ENCODE data around the gene NRP1. TPM values are rescaled to one million over a fixed set of nuclear protein-coding genes. Genes with fewer than 3 reads are reported as not detected.

NRP1 gene
- total and polyA plus RNA-seq, 4 donors, result 14.6 to 55.6 (median 37.8) TPM

GRCh38 chr10:33161550-33162247, 172.8 kb downstream of the NRP1 start:
- H3K27me3 ChIP-seq (ENCODE audit: control insufficient read depth in 4 of 4, insufficient read depth in 4 of 4, low read length in 3 of 4), result no peaks in the 10 kb centered on the region
- H3K4me1 ChIP-seq (ENCODE audit: control insufficient read depth in 4 of 4, insufficient read depth in 4 of 4, low read length in 3 of 4), result peaks cover 1 to 14% (median 11%) of the 10 kb centered on the region in 4 donors
- no peaks in the 10 kb centered on the region for H3K36me3 ChIP-seq (ENCODE audit: control insufficient read depth in 4 of 4, insufficient read depth in 3 of 4, low read depth in 1 of 4, low read length in 3 of 4)
- no peak overlapping the region for H3K9ac ChIP-seq (ENCODE audit: low read depth in 1 of 2, low read length in 2 of 2)
- H3K4me3 ChIP-seq (ENCODE audit: low read depth in 1 of 3, low read length in 3 of 3), result no peak overlapping the region
- no peak for TF ChIP-seq FOXA2 (IDR thresholded peaks at IDR 0.05)
- TF ChIP-seq ZBTB33 (IDR thresholded peaks at IDR 0.05), result no peak
- TF ChIP-seq NR2F2 (IDR thresholded peaks at IDR 0.05), result no peak
- DNase-seq (ENCODE audit: low spot score), result no peak
- no peak overlapping the region for H3K27ac ChIP-seq (ENCODE audit: low read depth in 1 of 2, low read length in 2 of 2)
- 87% methylated on average over 6 of the region's 6 CpGs for WGBS
- no peaks in the 10 kb centered on the region for H3K9me3 ChIP-seq (ENCODE audit: control insufficient read depth in 4 of 4, low read length in 3 of 4)

GRCh38 chr10:33160151-33160550, 174.3 kb downstream of the NRP1 start:
- Histone ChIP-seq H3K4me1 (ENCODE audit: control insufficient read depth in 4 of 4, insufficient read depth in 4 of 4, low read length in 3 of 4) (peaks cover 3 to 28% (median 23%) of the 10 kb centered on the region in 4 donors), H3K4me3 (ENCODE audit: low read depth in 1 of 3, low read length in 3 of 3) (no peak overlapping the region), H3K9ac (ENCODE audit: low read depth in 1 of 2, low read length in 2 of 2) (no peak overlapping the region), H3K27me3 (ENCODE audit: control insufficient read depth in 4 of 4, insufficient read depth in 4 of 4, low read length in 3 of 4) (no peaks in the 10 kb centered on the region), H3K27ac (ENCODE audit: low read depth in 1 of 2, low read length in 2 of 2) (no peak overlapping the region), H3K9me3 (ENCODE audit: control insufficient read depth in 4 of 4, low read length in 3 of 4) (no peaks in the 10 kb centered on the region), H3K36me3 (ENCODE audit: control insufficient read depth in 4 of 4, insufficient read depth in 3 of 4, low read depth in 1 of 4, low read length in 3 of 4) (no peaks in the 10 kb centered on the region)
- DNase-seq (ENCODE audit: low spot score), result no peak
- WGBS, result 94% methylated on average over 8 of the region's 8 CpGs
- TF ChIP-seq FOXA1 (IDR thresholded peaks at IDR 0.05) (no peak), HNF4G (IDR thresholded peaks at IDR 0.05) (no peak), RAD21 (IDR thresholded peaks at IDR 0.05) (no peak), RXRA (IDR thresholded peaks at IDR 0.05) (no peak)

GRCh38 chr10:33157103-33157502, 177.4 kb downstream of the NRP1 start:
- no peak for TF ChIP-seq RAD21 (IDR thresholded peaks at IDR 0.05)
- TF ChIP-seq RXRA (IDR thresholded peaks at IDR 0.05), result peak in 1 of 2 donors; percentile 30
- Histone ChIP-seq H3K27ac (ENCODE audit: low read depth in 1 of 2, low read length in 2 of 2) (peak overlapping the region; percentile 1 to 48), H3K27me3 (ENCODE audit: control insufficient read depth in 4 of 4, insufficient read depth in 4 of 4, low read length in 3 of 4) (no peaks in the 10 kb centered on the region), H3K36me3 (ENCODE audit: control insufficient read depth in 4 of 4, insufficient read depth in 3 of 4, low read depth in 1 of 4, low read length in 3 of 4) (no peaks in the 10 kb centered on the region), H3K9ac (ENCODE audit: low read depth in 1 of 2, low read length in 2 of 2) (no peak overlapping the region), H3K4me1 (ENCODE audit: control insufficient read depth in 4 of 4, insufficient read depth in 4 of 4, low read length in 3 of 4) (peaks cover 3 to 27% (median 19%) of the 10 kb centered on the region in 4 donors), H3K4me3 (ENCODE audit: low read depth in 1 of 3, low read length in 3 of 3) (no peak overlapping the region), H3K9me3 (ENCODE audit: control insufficient read depth in 4 of 4, low read length in 3 of 4) (no peaks in the 10 kb centered on the region)
- WGBS, result 77% methylated on average over 4 of the region's 4 CpGs
- DNase-seq (ENCODE audit: low spot score), result no peak

GRCh38 chr10:33155720-33156638, 178.5 kb downstream of the NRP1 start:
- H3K4me3 ChIP-seq (ENCODE audit: low read depth in 1 of 3, low read length in 3 of 3), result no peak overlapping the region
- H3K27ac ChIP-seq (ENCODE audit: low read depth in 1 of 2, low read length in 2 of 2), result peak overlapping the region in 1 of 2 donors; percentile 69
- no peaks in the 10 kb centered on the region for H3K36me3 ChIP-seq (ENCODE audit: control insufficient read depth in 4 of 4, insufficient read depth in 3 of 4, low read depth in 1 of 4, low read length in 3 of 4)
- H3K4me1 ChIP-seq (ENCODE audit: control insufficient read depth in 4 of 4, insufficient read depth in 4 of 4, low read length in 3 of 4), result peaks cover 3 to 22% (median 18%) of the 10 kb centered on the region in 4 donors
- WGBS, result 37% methylated on average over 10 of the region's 10 CpGs
- no peaks in the 10 kb centered on the region for H3K27me3 ChIP-seq (ENCODE audit: control insufficient read depth in 4 of 4, insufficient read depth in 4 of 4, low read length in 3 of 4)
- DNase-seq (ENCODE audit: low spot score), result no peak
- H3K9me3 ChIP-seq (ENCODE audit: control insufficient read depth in 4 of 4, low read length in 3 of 4), result no peaks in the 10 kb centered on the region
- no peak overlapping the region for H3K9ac ChIP-seq (ENCODE audit: low read depth in 1 of 2, low read length in 2 of 2)
- TF ChIP-seq ATF3 (IDR thresholded peaks at IDR 0.05) (peak; percentile 82), RXRA (IDR thresholded peaks at IDR 0.05) (peak; percentile 89 to 95), JUND (IDR thresholded peaks at IDR 0.05) (peak; percentile 86 to 97), RAD21 (IDR thresholded peaks at IDR 0.05) (peak; percentile 85 to 92), MAX (IDR thresholded peaks at IDR 0.05) (peak; percentile 91), NR2F2 (IDR thresholded peaks at IDR 0.05) (peak; percentile 79), REST (IDR thresholded peaks at IDR 0.05) (peak; percentile 90), YY1 (IDR thresholded peaks at IDR 0.05) (peak; percentile 95), SP1 (IDR thresholded peaks at IDR 0.05) (peak; percentile 92), TAF1 (conservative IDR thresholded peaks at IDR 0.05) (no peak), HNF4G (IDR thresholded peaks at IDR 0.05) (peak; percentile 72)
